Activated CD8-positive, alpha-beta memory T cell treated with anti-CD3 and anti-CD28 coated beads for 24 hours (primary cell): ENCODE data around the gene RASAL1.

Source experiments
- DNase-seq: peaks from one replicate; pipeline ENCODE4 v3.0.0-alpha.2; 2020

Gene RASAL1

GRCh38 chr12:113070117-113070906, 65.2 kb downstream of the RASAL1 start:
- DNase-seq = peak; percentile 67

DNA sequence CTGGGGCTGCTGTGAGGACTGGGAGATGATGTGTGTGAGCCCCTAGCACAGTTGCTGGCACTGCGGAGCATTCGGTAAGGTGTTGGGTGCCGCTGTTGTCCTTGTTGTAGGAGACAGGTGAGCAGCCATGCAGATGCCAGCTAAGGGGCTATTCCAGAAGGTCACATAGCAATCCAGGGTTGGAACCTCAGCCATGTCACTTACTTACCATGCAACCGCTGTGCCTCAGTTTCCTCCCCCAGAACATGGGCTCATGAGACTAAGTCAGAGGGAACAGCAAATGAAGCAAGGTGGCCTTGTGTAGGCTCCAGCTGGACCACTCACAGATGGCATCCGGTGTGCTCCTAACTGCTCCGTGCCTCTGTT, 65.8 kb downstream of the RASAL1 start:
- no peak for DNase-seq

- no peak for DNase-seq
These were observed 66.4 kb downstream of the RASAL1 start for GRCh38 chr12:113069149-113069548.

- DNase-seq = no peak
These were observed 67.3 kb downstream of the RASAL1 start for GRCh38 chr12:113067987-113068935.

DNA sequence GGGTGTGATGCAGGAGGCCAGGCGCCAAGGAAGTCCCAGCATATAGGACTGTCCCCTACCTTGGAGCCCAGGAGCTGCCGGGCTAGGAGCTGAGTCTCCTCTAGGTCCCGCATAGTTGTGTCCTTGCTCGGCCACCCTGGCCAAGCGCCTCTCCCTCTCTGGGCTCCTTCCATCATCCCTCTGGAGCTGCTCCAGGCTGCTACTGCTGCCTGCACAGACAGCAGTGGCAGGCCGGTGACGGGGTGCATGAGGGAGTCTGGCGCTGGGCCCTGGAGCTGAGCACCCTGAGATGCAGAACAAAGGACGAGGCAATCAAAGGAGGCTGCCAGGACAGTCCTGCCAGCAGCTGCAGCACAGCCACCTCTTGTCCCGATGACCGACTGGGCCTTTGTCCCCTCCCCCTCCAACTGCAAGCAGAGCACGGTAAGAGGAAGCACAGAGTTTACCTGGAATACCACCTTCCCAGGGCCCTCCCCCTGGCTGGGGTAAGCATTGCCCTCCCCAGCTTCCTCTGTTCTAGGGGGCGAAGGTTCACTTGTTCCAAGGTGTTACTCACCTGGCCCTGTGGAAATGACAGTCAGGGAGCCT, 68.7 kb downstream of the RASAL1 start:
- no peak for DNase-seq

GRCh38 chr12:113065126-113066007, 70.2 kb downstream of the RASAL1 start:
- no peak for DNase-seq

- no peak for DNase-seq
These were observed 71.0 kb downstream of the RASAL1 start for GRCh38 chr12:113064395-113065125.

DNA sequence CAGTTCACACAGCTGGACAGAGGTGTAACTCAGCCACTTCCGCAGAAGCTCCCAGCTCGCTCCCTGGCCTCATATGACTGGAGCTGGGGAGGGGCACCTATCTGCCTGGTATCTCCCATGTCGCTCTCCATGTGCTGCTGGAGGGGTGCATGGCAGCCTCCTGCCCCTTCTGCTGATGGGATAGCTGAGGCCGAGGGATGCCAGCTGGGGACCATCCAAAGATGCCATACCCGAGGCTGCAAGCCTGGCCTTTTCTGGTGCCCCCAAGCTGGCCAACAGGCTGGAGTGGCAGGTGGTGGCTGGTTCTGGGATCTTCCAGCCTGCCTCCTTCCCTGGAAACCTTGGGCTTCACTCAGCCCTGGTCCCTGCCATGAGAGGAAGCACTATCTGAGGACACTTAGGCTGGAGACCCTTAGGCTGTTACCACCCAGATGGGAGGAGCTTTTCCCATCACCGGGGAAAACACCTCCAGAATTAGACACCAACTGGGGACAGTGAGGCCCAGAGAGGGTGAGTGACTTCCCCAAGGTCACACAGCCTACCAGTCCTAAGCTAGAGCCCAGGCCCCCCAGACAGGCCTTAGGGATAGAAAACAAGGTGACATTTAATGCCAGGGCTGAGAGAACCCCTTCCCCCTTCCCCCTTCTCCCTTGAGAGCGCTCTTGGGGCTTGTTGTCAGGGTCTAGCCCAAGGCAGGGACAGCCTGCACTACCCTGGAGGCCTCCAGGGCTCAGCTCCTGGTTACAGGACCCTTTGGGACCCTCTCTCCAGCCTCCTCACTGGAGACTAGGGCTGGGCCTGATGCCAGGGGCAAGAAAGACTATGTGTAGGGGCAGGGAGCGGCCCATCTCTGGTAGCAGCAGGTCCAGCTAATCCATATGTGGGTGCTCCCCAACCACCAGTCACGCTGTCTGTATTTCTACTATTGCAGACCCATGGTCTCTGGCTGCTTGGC, 71.9 kb downstream of the RASAL1 start:
- DNase-seq = no peak

GRCh38 chr12:113062502-113063395, 72.8 kb downstream of the RASAL1 start:
- no peak for DNase-seq

DNA sequence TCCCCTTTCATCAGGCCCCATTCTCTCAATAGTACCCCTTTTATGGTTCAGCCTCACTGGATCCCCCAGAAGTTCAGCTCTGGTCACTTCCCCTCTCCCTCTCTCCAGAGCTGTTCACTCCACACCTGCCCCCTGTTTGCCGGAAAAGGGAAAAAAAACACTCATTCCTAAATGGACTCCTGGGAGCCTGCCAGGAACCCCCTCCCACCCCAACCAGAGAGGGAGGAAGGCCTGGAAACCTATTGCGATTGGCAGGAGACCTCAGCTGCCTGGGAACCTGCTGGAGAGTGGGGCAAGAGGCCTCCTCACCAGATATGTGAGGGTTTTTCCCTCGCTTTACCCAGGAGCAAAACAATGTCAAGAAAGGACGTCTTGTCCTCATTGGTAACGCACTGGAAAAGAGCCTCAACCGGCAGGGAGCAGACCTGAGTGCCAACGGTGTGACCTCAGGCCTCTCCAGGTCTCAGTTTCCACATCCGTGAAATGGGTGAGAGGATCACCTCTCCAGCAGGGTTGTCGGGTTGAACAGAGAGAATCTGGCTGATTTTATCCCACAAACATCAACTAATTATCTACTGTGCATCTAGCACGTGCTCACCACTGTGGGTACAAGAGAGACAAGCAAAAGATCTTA, 74.4 kb downstream of the RASAL1 start:
- DNase-seq = no peak

GRCh38 chr12:113060336-113060960, 75.1 kb downstream of the RASAL1 start:
- DNase-seq = no peak

GRCh38 chr12:113059071-113059595, 76.4 kb downstream of the RASAL1 start:
- no peak for DNase-seq

DNA sequence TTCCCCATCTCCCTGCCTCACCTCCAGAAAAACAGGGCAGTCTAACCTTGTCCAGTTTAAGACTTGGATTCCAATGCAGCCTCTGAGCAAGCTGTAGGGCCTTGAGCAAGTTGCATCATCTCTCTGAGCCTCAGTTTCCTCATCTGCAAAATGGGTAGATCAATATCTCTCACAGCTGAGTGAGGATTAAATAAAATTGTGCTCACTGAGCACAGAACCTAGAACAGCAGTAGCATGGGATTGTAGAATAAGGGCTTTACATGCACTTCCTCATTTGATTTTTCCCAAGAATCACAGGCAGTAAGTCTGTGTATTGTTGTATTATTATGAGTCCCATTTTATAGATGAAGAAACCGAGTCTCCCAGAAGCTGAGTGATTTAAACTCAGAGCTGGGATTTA, 77.0 kb downstream of the RASAL1 start:
- no peak for DNase-seq

- no peak for DNase-seq
These were observed 77.7 kb downstream of the RASAL1 start for GRCh38 chr12:113057565-113058485.

- peak; percentile 69 for DNase-seq
These were observed 78.7 kb downstream of the RASAL1 start, which contains the start of gene DTX1 for GRCh38 chr12:113056631-113057488. Gene DTX1, plus strand, starts transcription at chr12:113056730. Its CDS starts 1,463 bp downstream, at chr12:113058193.

DNA sequence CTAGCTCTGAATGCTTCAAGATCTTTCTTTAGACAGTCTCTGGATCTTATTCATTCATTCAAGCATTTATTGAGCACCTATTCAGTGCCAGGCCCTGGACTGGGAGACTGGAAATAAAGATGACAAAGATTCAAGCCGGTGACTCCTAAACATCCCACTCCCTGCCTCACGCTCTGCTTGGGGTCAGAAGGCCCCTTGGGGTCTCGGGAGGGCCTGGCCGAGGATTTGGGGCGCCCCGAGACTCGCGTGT, 79.3 kb downstream of the RASAL1 start:
- DNase-seq = no peak
